Activated CD8-positive, alpha-beta memory T cell treated with anti-CD3 and anti-CD28 coated beads, Interleukin-2, amount 10 ng/mL, durations not matched to agents 7 days and 5 days (primary cell): Measurements from ENCODE around the gene GADD45B. TPM values are rescaled to one million over a fixed set of nuclear protein-coding genes. Genes with fewer than 3 reads are reported as not detected.
"Not testable (repeated sequence)": the region's sequence is repeated elsewhere in the genome, so short reads cannot be mapped to it uniquely, and the experiment has no call there.

ENCODE experiments used
- ATAC-seq: fragments of 150-1000 bp; cut with Tn5 transposase; one replicate; pipeline ENCODE4 v1.10.0; 2021; ENCODE audit warnings: moderate library complexity
- CTCF ChIA-PET: fragments of 350-600 bp; sonication (Branson Sonifier 250); formaldehyde crosslinking; loops from one replicate; lab custom pipeline; 2021; ENCODE audit warnings: antibody characterized with exemption; lab: Charles Lee
- DNase-seq: peaks from one replicate; pipeline ENCODE4 v3.0.0-alpha.2; 2020
- H3K27ac Mint-ChIP-seq: one replicate; pipeline ENCODE4 v1.8.0; 2021; ENCODE audit warnings: mild to moderate bottlenecking, mixed read lengths
- H3K27me3 Mint-ChIP-seq: one replicate; pipeline ENCODE4 v1.8.0; 2021; ENCODE audit warnings: mixed read lengths
- H3K36me3 Mint-ChIP-seq: one replicate; pipeline ENCODE4 v1.8.0; 2021; ENCODE audit warnings: mild to moderate bottlenecking, mixed read lengths
- H3K4me1 Mint-ChIP-seq: one replicate; pipeline ENCODE4 v1.8.0; 2021; ENCODE audit warnings: mixed read lengths
- H3K4me3 Mint-ChIP-seq: one replicate; pipeline ENCODE4 v1.8.0; 2021; ENCODE audit warnings: mild to moderate bottlenecking, moderate library complexity, mixed read lengths
- H3K9me3 Mint-ChIP-seq: one replicate; pipeline ENCODE4 v1.8.0; 2022; ENCODE audit warnings: low read depth, mixed read lengths
- total RNA-seq, 2 experiments: library from RNA; stranded (reverse); gene quantifications; one replicate each; pipeline ENCODE4 v1.2.3, GENCODE V29; 2021

Gene GADD45B
- total RNA-seq, 2 experiments from 2014 or later, result 63.4 to 79.4 TPM

- Mint-ChIP-seq H3K27ac (no peak overlapping the region), H3K36me3 (no peaks in the 10 kb centered on the region), H3K4me3 (no peak overlapping the region), H3K4me1 (peaks cover 9% of the 10 kb centered on the region), H3K27me3 (peaks cover 60% of the 10 kb centered on the region), H3K9me3 (no peaks in the 10 kb centered on the region)
- DNase-seq (no peak), ATAC-seq (peak; percentile 7)
- CTCF ChIA-PET, result interaction anchor here (0.5 to 1.2 kb wide), 2 partner anchors 122 to 543 kb away, joined by 3 read pairs; no protein-coding TSS in a partner anchor
Observed at GRCh38 chr19:2488942-2489731, 13.2 kb downstream of the GADD45B start.

- DNase-seq (no peak), ATAC-seq (no peak)
- no peaks in the 10 kb centered on the region for H3K9me3 Mint-ChIP-seq
- H3K36me3 Mint-ChIP-seq, result no peaks in the 10 kb centered on the region
- peaks cover 64% of the 10 kb centered on the region for H3K27me3 Mint-ChIP-seq
- no peak overlapping the region for H3K4me3 Mint-ChIP-seq
- CTCF ChIA-PET, result interaction anchor here (0.7 kb wide), 1 partner anchor 13 kb away, joined by 3 read pairs; no protein-coding TSS in a partner anchor
- peaks cover 14% of the 10 kb centered on the region for H3K4me1 Mint-ChIP-seq
- no peak overlapping the region for H3K27ac Mint-ChIP-seq
Observed at GRCh38 chr19:2490659-2491058, 14.7 kb downstream of the GADD45B start.

GRCh38 chr19:2491130-2491801, 15.3 kb downstream of the GADD45B start:
- no peak overlapping the region for H3K4me3 Mint-ChIP-seq
- DNase-seq (no peak), ATAC-seq (no peak)
- H3K27me3 Mint-ChIP-seq, result peaks cover 69% of the 10 kb centered on the region
- CTCF ChIA-PET, result no interaction called here
- H3K4me1 Mint-ChIP-seq, result peaks cover 20% of the 10 kb centered on the region
- H3K36me3 Mint-ChIP-seq, result no peaks in the 10 kb centered on the region
- no peak overlapping the region for H3K27ac Mint-ChIP-seq
- no peaks in the 10 kb centered on the region for H3K9me3 Mint-ChIP-seq

- Mint-ChIP-seq H3K4me3 (no peak overlapping the region), H3K36me3 (no peaks in the 10 kb centered on the region), H3K27me3 (peaks cover 61% of the 10 kb centered on the region), H3K4me1 (peaks cover 21% of the 10 kb centered on the region), H3K9me3 (no peaks in the 10 kb centered on the region), H3K27ac (no peak overlapping the region)
- CTCF ChIA-PET, result interaction anchor here (0.6 to 0.7 kb wide), 2 partner anchors 69 to 1323 kb away, joined by 3 to 4 read pairs; no protein-coding TSS in a partner anchor
- DNase-seq (no peak), ATAC-seq (no peak)
Observed at GRCh38 chr19:2492870-2493269, 16.9 kb downstream of the GADD45B start.

DNA sequence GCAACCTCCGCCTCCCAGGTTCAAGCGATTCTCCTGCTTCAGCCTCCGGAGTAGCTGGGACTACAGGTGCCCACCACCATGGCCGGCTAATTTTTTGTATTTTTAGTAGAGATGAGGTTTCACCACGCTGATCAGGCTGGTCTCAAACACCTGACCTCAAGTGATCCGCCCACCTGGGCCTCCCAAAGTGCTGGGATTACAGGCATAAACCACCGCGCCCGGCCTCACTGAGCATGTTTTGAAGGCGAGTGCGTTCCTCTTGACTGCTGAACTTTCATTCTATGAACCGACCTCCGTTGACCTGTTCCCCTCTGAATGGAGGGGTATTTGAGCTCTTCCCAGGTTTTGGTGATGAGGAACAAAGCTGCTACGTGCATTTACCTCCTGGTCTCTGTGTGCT, 17.5 kb downstream of the GADD45B start:
- H3K9me3 Mint-ChIP-seq, DNase-seq, H3K27ac Mint-ChIP-seq, ATAC-seq, H3K36me3 Mint-ChIP-seq: not testable (repeated sequence)
- Mint-ChIP-seq H3K4me3 (peak overlapping the region; percentile 70), H3K27me3 (peaks cover 55% of the 10 kb centered on the region), H3K4me1 (peaks cover 21% of the 10 kb centered on the region)
- CTCF ChIA-PET, result interaction anchor here (0.6 to 3.3 kb wide), 2 partner anchors 15 to 1322 kb away, joined by 4 to 14 read pairs; no protein-coding TSS in a partner anchor

GRCh38 chr19:2494084-2494446, 18.1 kb downstream of the GADD45B start:
- DNase-seq, result no peak
- CTCF ChIA-PET, result interaction anchor here (3.3 kb wide), 1 partner anchor 16 kb away, joined by 14 read pairs; no protein-coding TSS in a partner anchor
- Mint-ChIP-seq H3K9me3 (no peaks in the 10 kb centered on the region), H3K36me3 (no peaks in the 10 kb centered on the region), H3K27me3 (peaks cover 53% of the 10 kb centered on the region), H3K4me3 (peak overlapping the region; percentile 70), H3K4me1 (peaks cover 19% of the 10 kb centered on the region), H3K27ac (no peak overlapping the region)
- ATAC-seq, result no peak

DNA sequence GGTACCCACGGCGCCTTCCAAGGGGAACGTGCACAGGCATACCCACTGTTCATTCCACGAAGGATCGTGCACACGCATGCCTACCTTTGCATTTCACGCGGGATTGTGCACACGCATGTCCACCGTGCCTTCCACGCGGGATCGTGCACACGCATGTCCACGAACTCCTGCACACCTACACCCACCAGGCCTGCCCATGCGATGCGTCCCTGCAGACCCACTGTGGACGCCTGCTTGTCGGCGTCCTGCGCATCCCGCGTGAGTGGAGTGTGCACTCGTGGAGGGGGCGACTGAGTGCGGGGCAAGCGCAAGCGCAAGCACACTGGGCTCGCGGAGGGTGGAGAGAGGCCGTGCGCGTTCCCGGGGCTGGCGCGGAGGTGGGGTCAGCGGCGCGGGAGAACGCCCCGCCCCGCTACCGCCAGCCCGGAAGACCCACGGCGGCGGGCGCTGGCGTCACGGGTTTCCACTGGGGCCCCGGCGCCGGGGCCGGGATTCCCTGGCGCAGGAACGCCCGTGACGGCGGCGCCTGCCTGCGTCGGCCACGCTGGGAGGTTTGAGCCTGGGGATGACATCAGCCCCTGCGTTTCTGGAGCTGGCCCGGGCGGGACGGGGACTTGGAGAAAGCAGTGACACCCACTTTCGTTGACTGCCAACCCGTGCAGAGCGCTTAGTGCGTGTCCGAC, 18.7 kb downstream of the GADD45B start:
- CTCF ChIA-PET, result interaction anchor here (0.6 to 3.3 kb wide), 8 partner anchors 9 to 119 kb away, joined by 3 to 14 read pairs (median 4); no protein-coding TSS in a partner anchor
- no peaks in the 10 kb centered on the region for H3K9me3 Mint-ChIP-seq
- H3K4me3 Mint-ChIP-seq, result peak overlapping the region; percentile 70
- DNase-seq (peak; percentile 70), ATAC-seq (peak; percentile 84)
- H3K4me1 Mint-ChIP-seq, result peaks cover 21% of the 10 kb centered on the region
- no peak overlapping the region for H3K27ac Mint-ChIP-seq
- H3K27me3 Mint-ChIP-seq, result peaks cover 53% of the 10 kb centered on the region
- H3K36me3 Mint-ChIP-seq, result no peaks in the 10 kb centered on the region

GRCh38 chr19:2495130-2495641, 19.3 kb downstream of the GADD45B start:
- no peak overlapping the region for H3K27ac Mint-ChIP-seq
- no peaks in the 10 kb centered on the region for H3K9me3 Mint-ChIP-seq
- DNase-seq, result no peak
- CTCF ChIA-PET, result interaction anchor here (0.6 to 3.3 kb wide), 8 partner anchors 8 to 118 kb away, joined by 3 to 14 read pairs (median 4); no protein-coding TSS in a partner anchor
- H3K4me1 Mint-ChIP-seq, result peaks cover 19% of the 10 kb centered on the region
- peak overlapping the region; percentile 70 for H3K4me3 Mint-ChIP-seq
- H3K27me3 Mint-ChIP-seq, result peaks cover 53% of the 10 kb centered on the region
- peak; percentile 38 for ATAC-seq
- no peaks in the 10 kb centered on the region for H3K36me3 Mint-ChIP-seq

DNA sequence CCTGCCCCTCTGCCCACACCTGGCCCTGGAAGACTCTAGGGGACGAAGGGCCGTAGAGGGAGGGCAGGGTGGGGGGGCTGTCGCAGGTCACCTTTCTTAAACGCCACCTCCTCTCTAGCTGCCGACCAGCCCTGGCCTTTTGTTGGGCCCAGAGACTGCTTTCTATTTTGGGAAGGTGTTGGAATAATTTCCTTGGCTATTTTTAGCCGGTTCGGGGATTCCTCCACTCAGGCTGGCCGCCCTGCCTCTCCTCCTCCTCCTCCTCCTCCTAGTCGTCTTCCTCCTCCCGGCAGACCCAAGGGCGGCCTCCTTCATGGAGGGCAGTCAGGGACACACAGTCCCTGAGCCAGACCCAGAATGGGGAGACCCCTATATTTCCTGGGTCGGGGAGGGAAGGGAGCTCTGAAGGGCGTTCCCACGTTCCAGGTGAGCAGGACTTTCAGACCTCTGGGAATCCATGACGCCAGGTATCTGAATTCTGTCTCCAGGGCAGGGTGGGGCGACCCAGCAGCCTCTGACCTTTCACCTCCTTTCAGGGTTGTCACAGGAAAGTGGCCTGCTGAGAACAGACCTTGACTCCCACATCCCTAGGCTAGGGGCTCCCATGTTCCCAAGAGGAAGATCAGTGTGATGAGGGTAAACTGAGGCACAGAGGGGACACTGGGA, 19.9 kb downstream of the GADD45B start:
- no peak for DNase-seq
- Mint-ChIP-seq H3K36me3 (no peaks in the 10 kb centered on the region), H3K27me3 (peaks cover 50% of the 10 kb centered on the region), H3K4me1 (peaks cover 19% of the 10 kb centered on the region), H3K4me3 (peak overlapping the region; percentile 33), H3K9me3 (no peaks in the 10 kb centered on the region), H3K27ac (no peak overlapping the region)
- CTCF ChIA-PET, result interaction anchor here (0.8 to 3.3 kb wide), 4 partner anchors 18 to 118 kb away, joined by 3 to 14 read pairs (median 4); no protein-coding TSS in a partner anchor
- no peak for ATAC-seq

DNA sequence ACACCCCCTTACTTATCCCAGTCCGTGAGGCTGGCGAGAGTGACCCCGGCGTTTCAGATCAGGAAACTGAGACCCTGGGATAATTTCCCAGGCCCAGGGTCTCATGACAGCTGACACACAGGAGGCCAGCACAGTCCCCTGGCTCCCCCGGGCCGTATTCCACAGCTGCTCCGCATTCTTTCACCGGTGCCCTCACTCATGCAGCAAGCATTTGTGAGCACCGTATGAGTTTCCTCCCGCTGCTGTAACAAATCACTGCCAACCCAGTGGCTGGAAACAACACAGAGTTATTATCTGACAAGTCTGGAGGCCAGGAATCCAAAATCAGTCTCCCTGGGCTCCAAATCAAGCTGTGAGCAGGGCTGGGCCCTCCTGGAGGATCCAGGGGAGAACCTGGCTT, 21.3 kb downstream of the GADD45B start:
- no peak overlapping the region for H3K4me3 Mint-ChIP-seq

DNA sequence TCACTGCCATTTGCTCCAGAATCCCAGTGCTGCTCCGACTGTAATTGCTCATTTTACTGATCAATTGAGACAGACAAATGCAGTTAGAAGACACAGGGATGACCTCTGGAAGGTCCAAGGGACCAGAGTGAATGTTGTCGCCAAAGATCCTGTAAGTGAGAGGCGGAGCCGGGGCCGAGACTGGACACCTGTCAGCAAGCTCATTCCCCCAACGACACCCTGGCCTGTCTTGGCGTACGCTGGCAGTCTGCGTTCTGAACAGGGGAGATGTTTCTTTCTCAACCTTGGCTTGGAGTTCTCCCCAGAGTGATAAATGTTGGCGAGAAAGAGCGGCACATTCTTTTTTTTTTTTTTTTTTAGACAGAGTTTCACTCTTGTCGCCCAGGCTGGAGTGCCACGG, 24.2 kb downstream of the GADD45B start:
- ATAC-seq, result no peak
- Mint-ChIP-seq H3K4me3 (no peak overlapping the region), H3K36me3 (peaks cover 1% of the 10 kb centered on the region), H3K27me3 (peaks cover 18% of the 10 kb centered on the region), H3K9me3 (no peaks in the 10 kb centered on the region), H3K4me1 (peaks cover 34% of the 10 kb centered on the region), H3K27ac (no peak overlapping the region)
- DNase-seq, result no peak
- CTCF ChIA-PET, result no interaction called here

More for the DNA sequence above, 21.3 kb downstream of the GADD45B start:
- ATAC-seq (no peak), DNase-seq (no peak)
- Mint-ChIP-seq H3K9me3 (no peaks in the 10 kb centered on the region), H3K27me3 (peaks cover 38% of the 10 kb centered on the region), H3K36me3 (no peaks in the 10 kb centered on the region), H3K27ac (no peak overlapping the region), H3K4me1 (peaks cover 19% of the 10 kb centered on the region)
- CTCF ChIA-PET, result interaction anchor here (1.1 to 1.9 kb wide), 2 partner anchors 17 to 81 kb away, joined by 3 to 5 read pairs; no protein-coding TSS in a partner anchor

GRCh38 chr19:2500841-2501261, 24.9 kb downstream of the GADD45B start:
- H3K27ac Mint-ChIP-seq, result no peak overlapping the region

More at GRCh38 chr19:2500841-2501261, 24.9 kb downstream of the GADD45B start:
- peaks cover 32% of the 10 kb centered on the region for H3K4me1 Mint-ChIP-seq
- H3K36me3 Mint-ChIP-seq, result peaks cover 1% of the 10 kb centered on the region
- no peak overlapping the region for H3K4me3 Mint-ChIP-seq
- DNase-seq, result no peak
- ATAC-seq, result no peak
- H3K27me3 Mint-ChIP-seq, result peaks cover 16% of the 10 kb centered on the region
- H3K9me3 Mint-ChIP-seq, result no peaks in the 10 kb centered on the region
- CTCF ChIA-PET, result no interaction called here
